22Rv1 (cell line): Measurements from ENCODE around the gene REG4.

Experiments used
- CTCF ChIP-seq: fragments of 450-650 bp; IDR thresholded peaks from 2 replicates; pipeline ENCODE4 v1.5.1; 2017; ENCODE audit warnings: mild to moderate bottlenecking
- ZFX ChIP-seq: fragments of 450-650 bp; IDR thresholded peaks from 2 replicates; pipeline ENCODE4 v1.6.1; 2017; ENCODE audit warnings: antibody characterized with exemption, borderline replicate concordance

GRCh38 chr1:119766374-119766794 lies 44.9 kb downstream of the REG4 start:
- TF ChIP-seq CTCF, result no peak
- TF ChIP-seq ZFX, result no peak
